ENCODE measurements around the gene SPATA9. TPM values are rescaled to one million over a fixed set of nuclear protein-coding genes. Genes with fewer than 3 reads are reported as not detected.

Gene SPATA9
- total and polyA plus RNA-seq, 4 donors, result 0.28 to 0.49 TPM; not detected in 2

- Histone ChIP-seq H3K9me3 (ENCODE audit: control insufficient read depth in 4 of 4, low read length in 3 of 4) (no peaks in the 10 kb centered on the region), H3K9ac (ENCODE audit: low read depth in 1 of 2, low read length in 2 of 2) (no peak overlapping the region), H3K36me3 (ENCODE audit: control insufficient read depth in 4 of 4, insufficient read depth in 3 of 4, low read depth in 1 of 4, low read length in 3 of 4) (no peaks in the 10 kb centered on the region), H3K4me1 (ENCODE audit: control insufficient read depth in 4 of 4, insufficient read depth in 4 of 4, low read length in 3 of 4) (peaks cover 0 to 9% (median 2%) of the 10 kb centered on the region in 4 donors), H3K27ac (ENCODE audit: low read depth in 1 of 2, low read length in 2 of 2) (no peak overlapping the region), H3K27me3 (ENCODE audit: control insufficient read depth in 4 of 4, insufficient read depth in 4 of 4, low read length in 3 of 4) (no peaks in the 10 kb centered on the region), H3K4me3 (ENCODE audit: low read depth in 1 of 3, low read length in 3 of 3) (no peak overlapping the region)
- no peak for DNase-seq (ENCODE audit: low spot score)
- TF ChIP-seq HNF4A (conservative IDR thresholded peaks at IDR 0.05), result no peak
- TF ChIP-seq YY1 (IDR thresholded peaks at IDR 0.05), result no peak
- TF ChIP-seq RAD21 (IDR thresholded peaks at IDR 0.05), result no peak
- TF ChIP-seq EGR1 (IDR thresholded peaks at IDR 0.05; ENCODE audit: low read depth in 2 of 2), result no peak
- TF ChIP-seq ATF3 (IDR thresholded peaks at IDR 0.05), result no peak
- TF ChIP-seq FOXA1 (IDR thresholded peaks at IDR 0.05), result no peak
- TF ChIP-seq GABPA (IDR thresholded peaks at IDR 0.05 in 1 of 2, conservative IDR thresholded peaks at IDR 0.05 in 1 of 2), result no peak
- no peak for TF ChIP-seq FOXA2 (IDR thresholded peaks at IDR 0.05)
- no peak for TF ChIP-seq RXRA (IDR thresholded peaks at IDR 0.05)
- TF ChIP-seq JUND (IDR thresholded peaks at IDR 0.05), result no peak
These were observed 19.8 kb downstream of the SPATA9 start for GRCh38 chr5:95662946-95663345.

GRCh38 chr5:95660060-95660459, 22.7 kb downstream of the SPATA9 start:
- 91% methylated on average over 2 of the region's 2 CpGs for WGBS
- no peaks in the 10 kb centered on the region for H3K9me3 ChIP-seq (ENCODE audit: control insufficient read depth in 4 of 4, low read length in 3 of 4)
- no peak for DNase-seq (ENCODE audit: low spot score)
- no peaks in the 10 kb centered on the region for H3K36me3 ChIP-seq (ENCODE audit: control insufficient read depth in 4 of 4, insufficient read depth in 3 of 4, low read depth in 1 of 4, low read length in 3 of 4)
- H3K4me1 ChIP-seq (ENCODE audit: control insufficient read depth in 4 of 4, insufficient read depth in 4 of 4, low read length in 3 of 4), result peaks cover 0 to 9% (median 2%) of the 10 kb centered on the region in 4 donors
- H3K27me3 ChIP-seq (ENCODE audit: control insufficient read depth in 4 of 4, insufficient read depth in 4 of 4, low read length in 3 of 4), result no peaks in the 10 kb centered on the region
- no peak overlapping the region for H3K9ac ChIP-seq (ENCODE audit: low read depth in 1 of 2, low read length in 2 of 2)
- H3K4me3 ChIP-seq (ENCODE audit: low read depth in 1 of 3, low read length in 3 of 3), result no peak overlapping the region
- no peak for TF ChIP-seq RAD21 (IDR thresholded peaks at IDR 0.05)
- TF ChIP-seq SP1 (IDR thresholded peaks at IDR 0.05), result no peak
- TF ChIP-seq YY1 (IDR thresholded peaks at IDR 0.05), result no peak
- TF ChIP-seq MAX (IDR thresholded peaks at IDR 0.05), result no peak
- no peak for TF ChIP-seq FOXA1 (IDR thresholded peaks at IDR 0.05)
- TF ChIP-seq RXRA (IDR thresholded peaks at IDR 0.05), result no peak
- no peak for TF ChIP-seq TAF1 (conservative IDR thresholded peaks at IDR 0.05)
- no peak for TF ChIP-seq JUND (IDR thresholded peaks at IDR 0.05)
- no peak for TF ChIP-seq GABPA (IDR thresholded peaks at IDR 0.05 in 1 of 2, conservative IDR thresholded peaks at IDR 0.05 in 1 of 2)
- no peak for TF ChIP-seq HNF4G (IDR thresholded peaks at IDR 0.05)
- TF ChIP-seq ATF3 (IDR thresholded peaks at IDR 0.05), result no peak
- TF ChIP-seq REST (IDR thresholded peaks at IDR 0.05), result no peak
- no peak for TF ChIP-seq NR2F2 (IDR thresholded peaks at IDR 0.05)
- TF ChIP-seq FOXA2 (IDR thresholded peaks at IDR 0.05), result no peak
- TF ChIP-seq EGR1 (IDR thresholded peaks at IDR 0.05; ENCODE audit: low read depth in 2 of 2), result no peak
- H3K27ac ChIP-seq (ENCODE audit: low read depth in 1 of 2, low read length in 2 of 2), result no peak overlapping the region

Data from liver (tissue), 9 donors.